Endothelial cell of umbilical vein (primary cell): ENCODE results near the gene STIM1. TPM values are rescaled to one million over a fixed set of nuclear protein-coding genes. Genes with fewer than 3 reads are reported as not detected.

Source experiments
- BruUV-seq: library from RNA; stranded (reverse); fragments of 400-500 nt; replicated peaks from 2 replicates; lab custom pipeline; 2021; lab: Mats Ljungman, UMichigan
- CTCF ChIA-PET: fragments of 300-600, 350-600 bp; sonication (Branson Sonifier 250); formaldehyde crosslinking; loops from one replicate; lab custom pipeline; 2021; ENCODE audit warnings: antibody characterized with exemption, inconsistent platforms; lab: Charles Lee
- POLR2A ChIA-PET: fragments of 300-600, 350-600 bp; sonication (Branson Sonifier 250); formaldehyde crosslinking; loops from one replicate; lab custom pipeline; 2021; ENCODE audit warnings: antibody characterized with exemption, inconsistent platforms; lab: Charles Lee
- DNase-seq: peaks from one replicate; pipeline ENCODE4 v3.0.0-alpha.2; 2011; ENCODE audit warnings: low read depth, low spot score
- FAIRE-seq: peaks from 2 replicates; lab custom pipeline; 2011; peaks lifted over from hg19 to GRCh38; lab: Jason Lieb, UNC
- H2AFZ ChIP-seq: 2 replicates; pipeline ENCODE4 v1.6.0; 2012; ENCODE audit warnings: low read depth, low read length, control low read depth, inconsistent platforms
- H3K27ac ChIP-seq: 2 replicates; pipeline ENCODE4 v1.5.1; 2011; ENCODE audit warnings: low read depth, mild to moderate bottlenecking, control low read depth, low read length, moderate library complexity; ENCODE audit not compliant: insufficient read depth
- H3K27me3 ChIP-seq, 2 experiments: 2 replicates each; pipeline versions ENCODE4 v1.6.0 to v1.6.1; 2011; ENCODE audit warnings: low read length in 2 of 2, mixed read lengths in 1 of 2; ENCODE audit not compliant: control insufficient read depth in 2 of 2, insufficient read depth in 2 of 2
- H3K36me3 ChIP-seq, 2 experiments: 2 replicates in 1 of 2; 3 replicates in 1 of 2; pipeline ENCODE4 v1.5.1; 2011; ENCODE audit warnings: low read length in 2 of 2, mild to moderate bottlenecking in 1 of 2, moderate library complexity in 1 of 2; ENCODE audit not compliant: control insufficient read depth in 2 of 2, insufficient read depth in 2 of 2; ENCODE audit errors: extremely low read depth in 1 of 2
- H3K4me1 ChIP-seq: 3 replicates; pipeline ENCODE4 v1.5.1; 2011; ENCODE audit warnings: mild to moderate bottlenecking, low read length; ENCODE audit not compliant: control insufficient read depth, insufficient read depth; ENCODE audit errors: extremely low read depth
- H3K4me2 ChIP-seq: 2 replicates; pipeline ENCODE4 v1.6.1; 2011; ENCODE audit warnings: low read length, control low read depth, mixed read lengths; ENCODE audit not compliant: insufficient read depth
- H3K4me3 ChIP-seq, 3 experiments: fragments of 200-600 bp in 1 of 3; sonication (generic), shearing (Covaris generic) in 1 of 3; replicated peaks in 1 of 3; 2 replicates each; pipeline ENCODE4 v1.5.1; 2011 to 2016; ENCODE audit warnings: control low read depth in 3 of 3, low read length in 3 of 3, mild to moderate bottlenecking in 2 of 3, inconsistent platforms in 1 of 3, low read depth in 1 of 3, moderate library complexity in 1 of 3; ENCODE audit not compliant: insufficient read depth in 1 of 3
- H3K79me2 ChIP-seq: 2 replicates; pipeline ENCODE4 v1.6.0; 2012; ENCODE audit warnings: low read length, inconsistent platforms; ENCODE audit not compliant: control insufficient read depth, insufficient read depth
- H3K9ac ChIP-seq: replicated peaks from 2 replicates; pipeline ENCODE3; 2011; ENCODE audit warnings: low read length, control low read depth; ENCODE audit not compliant: insufficient read depth; ENCODE audit errors: extremely low read depth
- H3K9me1 ChIP-seq: replicated peaks from 3 replicates; pipeline ENCODE4 v1.6.0; 2011; ENCODE audit warnings: mild to moderate bottlenecking, low read length; ENCODE audit not compliant: control insufficient read depth, insufficient read depth; ENCODE audit errors: extremely low read depth
- H3K9me3 ChIP-seq: replicated peaks from 2 replicates; pipeline ENCODE4 v1.5.1; 2012; ENCODE audit warnings: low read length, inconsistent platforms; ENCODE audit not compliant: control insufficient read depth, insufficient read depth
- H4K20me1 ChIP-seq: replicated peaks from 2 replicates; pipeline ENCODE3; 2011; ENCODE audit warnings: mild to moderate bottlenecking, low read length; ENCODE audit not compliant: control insufficient read depth, insufficient read depth; ENCODE audit errors: extremely low read depth
- CTCF ChIP-seq, 2 donors: IDR thresholded peaks; 1 replicate in 1 of 2; 2 replicates in 1 of 2; pipeline ENCODE4 v1.5.1; 2011; ENCODE audit warnings: low read length in 2 of 2, mild to moderate bottlenecking in 2 of 2, moderate library complexity in 2 of 2, control low read depth in 1 of 2, inconsistent platforms in 1 of 2, low read depth in 1 of 2; ENCODE audit not compliant: insufficient read depth in 1 of 2; ENCODE audit errors: extremely low read depth in 1 of 2
- EZH2 ChIP-seq: IDR thresholded peaks from 2 replicates; pipeline ENCODE4 v1.6.1; 2012; ENCODE audit warnings: borderline replicate concordance, low read depth, mild to moderate bottlenecking, moderate library complexity, low read length, inconsistent platforms; ENCODE audit not compliant: severe bottlenecking
- FOS ChIP-seq: IDR thresholded peaks from 2 replicates; pipeline ENCODE4 v1.6.1; 2011; ENCODE audit warnings: mild to moderate bottlenecking, low read length, moderate library complexity, borderline replicate concordance; ENCODE audit not compliant: insufficient read depth
- GATA2 ChIP-seq: IDR thresholded peaks from 2 replicates; pipeline ENCODE4 v1.7.0; 2011; ENCODE audit warnings: low read depth, mild to moderate bottlenecking, moderate library complexity, mixed read lengths, low read length; ENCODE audit not compliant: insufficient read length, insufficient read depth
- JUN ChIP-seq: IDR thresholded peaks from 2 replicates; pipeline ENCODE4 v1.6.1; 2011; ENCODE audit warnings: borderline replicate concordance, low read depth; ENCODE audit not compliant: insufficient read length, insufficient read depth
- MAX ChIP-seq: IDR thresholded peaks from 2 replicates; pipeline ENCODE4 v1.6.1; 2011; ENCODE audit not compliant: insufficient read depth, insufficient read length
- MYC ChIP-seq: IDR thresholded peaks from one replicate; pipeline ENCODE4 v1.6.1; 2011; ENCODE audit warnings: mild to moderate bottlenecking, low read depth, low read length
- POLR2A ChIP-seq: IDR thresholded peaks from 2 replicates; pipeline ENCODE4 v1.6.1; 2012; ENCODE audit warnings: low read depth, mild to moderate bottlenecking, control low read depth, low read length
- POLR2AphosphoS5 ChIP-seq: IDR thresholded peaks from 2 replicates; pipeline ENCODE4 v1.6.1; 2012; ENCODE audit warnings: low read depth, mild to moderate bottlenecking, control low read depth, low read length, moderate library complexity; ENCODE audit not compliant: insufficient read depth
- dilution Hi-C: fragments of 300-500 bp; cut with MboI; formaldehyde crosslinking; loops from one replicate; pipeline ENCODE4 v1.15.0; 2019; ENCODE audit warnings: low sequenced_read_pairs; ENCODE audit not compliant: extremely low pct_ligation_motif_present
- intact Hi-C: fragments of 100-400 bp; cut with micrococcal nuclease; formaldehyde crosslinking; loops from one replicate; pipeline ENCODE4 v1.10.0; 2022
- polyA plus RNA-seq, 4 experiments: library from polyadenylated mRNA; depleted of rRNA in 3 of 4; stranded (reverse) in 3 of 4; unstranded in 1 of 4; fragments of >200 nt; gene quantifications; 2 replicates each; pipeline versions ENCODE4 v1.2.1 to v1.2.3, GENCODE V29; 2011 to 2012; ENCODE audit warnings: missing spikeins in 1 of 4
- total RNA-seq: library from RNA; stranded (reverse); gene quantifications from 2 replicates; pipeline ENCODE4 v1.2.3, GENCODE V29; 2021

The STIM1 gene
- total and polyA plus RNA-seq, 2 donors (not counting 3 experiments of a cell fraction or from before 2014, with no cell fraction given), result 32.7 to 33.4 TPM

DNA sequence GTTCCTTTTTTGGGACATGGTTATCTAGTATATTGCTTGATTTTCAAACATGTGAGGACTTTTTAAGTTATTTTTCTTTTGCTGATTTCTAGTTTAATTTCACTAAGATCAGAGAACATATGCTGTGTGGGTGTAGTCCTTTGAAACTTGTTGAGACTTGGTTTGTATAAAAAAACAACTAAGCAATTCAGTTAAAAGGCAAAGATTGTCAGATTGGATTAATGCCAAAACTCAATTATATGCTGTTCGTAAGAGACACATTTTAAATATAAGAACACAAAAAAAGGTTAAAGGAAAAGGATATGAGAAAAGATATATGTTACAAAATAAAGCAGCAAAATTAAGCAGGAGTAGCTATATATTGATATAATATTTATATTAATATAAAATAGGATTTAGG lies 221.3 kb downstream of the STIM1 start:
- no TSS peak for BruUV-seq
- no peaks in the 10 kb centered on the region for H3K27me3 ChIP-seq
- no peak overlapping the region for H3K27ac ChIP-seq
- no peaks in the 10 kb centered on the region for H3K36me3 ChIP-seq
- no peaks in the 10 kb centered on the region for H3K4me1 ChIP-seq
- no peak overlapping the region for H2AFZ ChIP-seq
- ChIA-PET POLR2A (no interaction called here), CTCF (interaction anchor here (14.8 kb wide), 1 partner anchor 227 kb away, joined by 871 read pairs; the partner anchor contains the start of gene STIM1)
- intact Hi-C loops, result no loop called here
- no peaks in the 10 kb centered on the region for H4K20me1 ChIP-seq
- TF ChIP-seq JUN (no peak), POLR2AphosphoS5 (no peak), CTCF (IDR thresholded peaks at IDR 0.05; ENCODE audit: extremely low read depth in 1 of 2, insufficient read depth in 1 of 2, low read depth in 1 of 2, low read length in 2 of 2) (no peak), MAX (no peak)
- H3K79me2 ChIP-seq, result no peaks in the 10 kb centered on the region
- H3K9me1 ChIP-seq, result no peaks in the 10 kb centered on the region
- no peak overlapping the region for H3K4me3 ChIP-seq
- no peak for FAIRE-seq
- no peak overlapping the region for H3K9ac ChIP-seq
- H3K9me3 ChIP-seq, result no peaks in the 10 kb centered on the region
- H3K4me2 ChIP-seq, result no peak overlapping the region
- no peak for DNase-seq
- dilution Hi-C loops, result no loop called here

GRCh38 chr11:4083198-4083597 lies 227.7 kb downstream of the STIM1 start:
- no peak overlapping the region for H3K4me2 ChIP-seq
- H3K27me3 ChIP-seq, result no peaks in the 10 kb centered on the region
- H3K36me3 ChIP-seq, result peaks cover 0 to 7% of the 10 kb centered on the region in 2 experiments
- H4K20me1 ChIP-seq, result no peaks in the 10 kb centered on the region
- H3K9me3 ChIP-seq, result no peaks in the 10 kb centered on the region
- no peak overlapping the region for H3K9ac ChIP-seq
- intact Hi-C loops (no loop called here), dilution Hi-C loops (no loop called here)
- FAIRE-seq (no peak), DNase-seq (no peak)
- TF ChIP-seq JUN (no peak), FOS (no peak), EZH2 (no peak), GATA2 (no peak), MYC (no peak), MAX (no peak), POLR2AphosphoS5 (no peak), CTCF (IDR thresholded peaks at IDR 0.05; ENCODE audit: extremely low read depth in 1 of 2, insufficient read depth in 1 of 2, low read depth in 1 of 2, low read length in 2 of 2) (no peak), POLR2A (no peak)
- H3K4me1 ChIP-seq, result no peaks in the 10 kb centered on the region
- BruUV-seq, result no TSS peak
- no peaks in the 10 kb centered on the region for H3K9me1 ChIP-seq
- POLR2A ChIA-PET, result no interaction called here
- H2AFZ ChIP-seq, result no peak overlapping the region
- H3K79me2 ChIP-seq, result no peaks in the 10 kb centered on the region
- CTCF ChIA-PET, result interaction anchor here (3.0 to 5.8 kb wide), 2 partner anchors 11 to 234 kb away, joined by 12 to 45 read pairs; no protein-coding TSS in a partner anchor
- no peak overlapping the region for H3K27ac ChIP-seq
- H3K4me3 ChIP-seq, result no peak overlapping the region
